Loucy (cell line): ENCODE data around the gene GPR18.

Experiments
- H2AFZ ChIP-seq: fragments of 200-600 bp; sonication (generic); 2 replicates; pipeline ENCODE4 v1.6.0; 2016; ENCODE audit warnings: antibody characterized with exemption, mild to moderate bottlenecking, low read length, moderate library complexity
- H3F3A ChIP-seq: fragments of 200-600 bp; 2 replicates; pipeline ENCODE4 v1.6.0; 2016; ENCODE audit warnings: antibody characterized with exemption, low read depth, mild to moderate bottlenecking
- H3K27me3 ChIP-seq: fragments of 200-600 bp; sonication (generic); 2 replicates; pipeline ENCODE4 v1.6.1; 2014; ENCODE audit warnings: low read length, mild to moderate bottlenecking; ENCODE audit not compliant: insufficient read depth, poor library complexity, severe bottlenecking
- H3K36me3 ChIP-seq: fragments of 200-600 bp; sonication (generic); 2 replicates; pipeline ENCODE4 v1.6.1; 2016; ENCODE audit warnings: low read length; ENCODE audit not compliant: insufficient read depth
- H3K4me1 ChIP-seq: fragments of 200-600 bp; sonication (generic); 2 replicates; pipeline ENCODE4 v1.5.1; 2014; ENCODE audit warnings: low read length, mild to moderate bottlenecking; ENCODE audit not compliant: insufficient read depth, poor library complexity, severe bottlenecking
- H3K4me2 ChIP-seq: fragments of 200-600 bp; sonication (generic); 2 replicates; pipeline ENCODE4 v1.6.0; 2014; ENCODE audit warnings: antibody characterized with exemption, low read length, low read depth, mild to moderate bottlenecking; ENCODE audit not compliant: poor library complexity, severe bottlenecking
- H3K4me3 ChIP-seq: fragments of 200-600 bp; sonication (generic); 2 replicates; pipeline ENCODE4 v1.5.1; 2014; ENCODE audit warnings: low read length, mild to moderate bottlenecking, mixed read lengths; ENCODE audit not compliant: poor library complexity, severe bottlenecking
- H3K79me2 ChIP-seq: fragments of 200-600 bp; sonication (generic); 2 replicates; pipeline ENCODE4 v1.6.1; 2014; ENCODE audit warnings: low read length; ENCODE audit not compliant: insufficient read depth
- H3K9ac ChIP-seq: fragments of 200-600 bp; sonication (generic); 2 replicates; pipeline ENCODE4 v1.6.0; 2014; ENCODE audit warnings: mild to moderate bottlenecking, low read depth, low read length, moderate library complexity; ENCODE audit not compliant: poor library complexity, severe bottlenecking
- H3K9me2 ChIP-seq: fragments of 200-600 bp; sonication (generic); replicated peaks from 2 replicates; pipeline ENCODE4 v1.6.1; 2016; ENCODE audit warnings: low read depth, low read length, mixed read lengths
- H3K9me3 ChIP-seq: fragments of 200-600 bp; sonication (generic); 2 replicates; pipeline ENCODE4 v1.6.1; 2014; ENCODE audit warnings: mild to moderate bottlenecking, antibody characterized with exemption, low read length, low read depth; ENCODE audit not compliant: insufficient read depth
- H4K20me1 ChIP-seq: fragments of 200-600 bp; sonication (generic); 2 replicates; pipeline ENCODE4 v1.6.0; 2014; ENCODE audit warnings: antibody characterized with exemption, low read length, mild to moderate bottlenecking; ENCODE audit not compliant: insufficient read depth, poor library complexity, severe bottlenecking
- EZH2phosphoT487 ChIP-seq: fragments of 200-600 bp; IDR thresholded peaks from 2 replicates; pipeline ENCODE4 v1.6.1; 2018; ENCODE audit warnings: antibody characterized with exemption, mild to moderate bottlenecking, moderate library complexity, borderline replicate concordance
- TF ChIP-seq, protein P1 (sequence below): fragments of 200-600 bp; sonication (generic); conservative IDR thresholded peaks from 2 replicates; pipeline ENCODE4 v1.5.1; 2014; ENCODE audit warnings: mild to moderate bottlenecking, antibody characterized with exemption, low read length

Gene GPR18

DNA sequence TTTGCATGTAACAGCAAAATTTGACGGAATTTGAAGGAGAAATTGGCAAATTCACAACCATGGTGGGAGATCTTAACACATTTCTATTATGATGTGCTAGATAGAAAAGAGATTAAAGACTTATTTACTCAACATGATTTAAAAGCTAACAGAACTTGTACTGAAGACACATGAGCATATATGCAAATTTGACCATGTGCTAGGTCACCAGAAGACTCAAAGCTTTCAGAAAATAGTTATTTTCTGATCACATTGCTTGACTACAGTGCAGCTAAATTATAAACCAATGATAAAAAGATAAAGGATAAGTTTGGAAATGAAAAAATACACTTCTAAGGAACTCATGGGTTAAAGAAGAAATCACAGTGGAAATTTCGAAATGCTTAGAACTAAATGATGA, 39.9 kb upstream of the GPR18 start:
- Histone ChIP-seq H3K27me3 (no peaks in the 10 kb centered on the region), H3K4me3 (no peak overlapping the region), H2AFZ (no peak overlapping the region), H3K36me3 (peaks cover 29% of the 10 kb centered on the region; the same call in 1 of the 2 replicates), H3K9me2 (no peaks in the 10 kb centered on the region), H3K9ac (no peak overlapping the region), H3K4me2 (no peak overlapping the region), H3F3A (no peaks in the 10 kb centered on the region), H3K4me1 (no peaks in the 10 kb centered on the region), H3K9me3 (no peaks in the 10 kb centered on the region), H4K20me1 (peaks cover 21% of the 10 kb centered on the region), H3K79me2 (peaks cover 20% of the 10 kb centered on the region; the same call in 1 of the 2 replicates)
- TF ChIP-seq EZH2phosphoT487 = no peak
- TF ChIP-seq, protein P1, sequence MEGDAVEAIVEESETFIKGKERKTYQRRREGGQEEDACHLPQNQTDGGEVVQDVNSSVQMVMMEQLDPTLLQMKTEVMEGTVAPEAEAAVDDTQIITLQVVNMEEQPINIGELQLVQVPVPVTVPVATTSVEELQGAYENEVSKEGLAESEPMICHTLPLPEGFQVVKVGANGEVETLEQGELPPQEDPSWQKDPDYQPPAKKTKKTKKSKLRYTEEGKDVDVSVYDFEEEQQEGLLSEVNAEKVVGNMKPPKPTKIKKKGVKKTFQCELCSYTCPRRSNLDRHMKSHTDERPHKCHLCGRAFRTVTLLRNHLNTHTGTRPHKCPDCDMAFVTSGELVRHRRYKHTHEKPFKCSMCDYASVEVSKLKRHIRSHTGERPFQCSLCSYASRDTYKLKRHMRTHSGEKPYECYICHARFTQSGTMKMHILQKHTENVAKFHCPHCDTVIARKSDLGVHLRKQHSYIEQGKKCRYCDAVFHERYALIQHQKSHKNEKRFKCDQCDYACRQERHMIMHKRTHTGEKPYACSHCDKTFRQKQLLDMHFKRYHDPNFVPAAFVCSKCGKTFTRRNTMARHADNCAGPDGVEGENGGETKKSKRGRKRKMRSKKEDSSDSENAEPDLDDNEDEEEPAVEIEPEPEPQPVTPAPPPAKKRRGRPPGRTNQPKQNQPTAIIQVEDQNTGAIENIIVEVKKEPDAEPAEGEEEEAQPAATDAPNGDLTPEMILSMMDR = no peak

DNA sequence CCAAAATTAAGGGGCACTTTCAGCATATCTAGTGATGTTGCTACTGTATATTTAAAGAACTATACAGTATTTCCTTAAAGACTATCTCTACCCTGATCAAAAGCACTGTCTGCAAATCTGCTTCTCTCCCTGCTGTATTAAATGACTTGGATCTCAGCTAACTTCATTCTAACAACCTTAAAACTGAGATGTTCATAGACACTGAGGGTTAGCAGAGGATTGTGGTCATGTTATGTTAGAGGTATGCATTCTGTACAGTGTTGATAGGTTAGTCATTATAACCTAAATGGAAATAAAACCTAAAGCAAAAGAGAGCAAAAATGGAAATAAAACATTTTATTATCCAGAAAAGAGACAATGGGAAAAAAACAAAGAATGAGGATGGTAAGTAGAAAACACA, 39.2 kb upstream of the GPR18 start:
- Histone ChIP-seq H3K4me2 (no peak overlapping the region), H3K4me1 (no peaks in the 10 kb centered on the region), H3K9me3 (no peaks in the 10 kb centered on the region), H4K20me1 (peaks cover 21% of the 10 kb centered on the region), H3F3A (no peaks in the 10 kb centered on the region), H2AFZ (no peak overlapping the region), H3K9me2 (no peaks in the 10 kb centered on the region), H3K9ac (no peak overlapping the region), H3K4me3 (no peak overlapping the region), H3K36me3 (peaks cover 23% of the 10 kb centered on the region; the same call in 1 of the 2 replicates), H3K79me2 (peaks cover 14% of the 10 kb centered on the region; the same call in 1 of the 2 replicates), H3K27me3 (no peaks in the 10 kb centered on the region)
- TF ChIP-seq, protein P1 = no peak
- no peak for TF ChIP-seq EZH2phosphoT487

DNA sequence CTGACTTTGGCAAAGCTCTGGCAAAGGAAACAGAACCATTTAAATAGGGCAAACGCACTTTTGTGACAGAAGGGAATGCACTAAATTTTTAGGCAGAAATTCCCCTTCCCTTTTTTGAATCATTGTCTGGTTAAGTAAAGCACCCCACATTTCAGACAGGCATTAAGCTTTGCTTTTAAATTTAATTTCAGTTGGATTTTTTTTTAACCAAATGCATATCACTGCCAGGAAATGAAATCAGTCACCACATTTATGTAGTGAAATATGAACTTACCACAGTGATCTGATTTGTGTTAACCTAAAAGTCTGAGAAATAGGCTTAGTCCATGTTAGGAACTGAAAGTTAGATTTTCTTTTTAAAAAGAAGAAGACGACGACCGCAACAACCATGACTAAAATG, 38.2 kb upstream of the GPR18 start:
- Histone ChIP-seq H3K4me1 (no peaks in the 10 kb centered on the region), H3K9me3 (no peaks in the 10 kb centered on the region), H4K20me1 (peaks cover 21% of the 10 kb centered on the region), H3K9me2 (no peaks in the 10 kb centered on the region), H3K36me3 (peaks cover 23% of the 10 kb centered on the region; the same call in 1 of the 2 replicates), H3F3A (no peaks in the 10 kb centered on the region), H2AFZ (no peak overlapping the region), H3K79me2 (0 out of 2 replicates have a peak, but pooled peaks cover 12% of the 10 kb centered on the region), H3K4me3 (no peak overlapping the region), H3K4me2 (no peak overlapping the region), H3K27me3 (no peaks in the 10 kb centered on the region), H3K9ac (no peak overlapping the region)
- TF ChIP-seq, protein P1 = no peak
- no peak for TF ChIP-seq EZH2phosphoT487
